ENCODE measurements around the gene LARP4B.

DNA sequence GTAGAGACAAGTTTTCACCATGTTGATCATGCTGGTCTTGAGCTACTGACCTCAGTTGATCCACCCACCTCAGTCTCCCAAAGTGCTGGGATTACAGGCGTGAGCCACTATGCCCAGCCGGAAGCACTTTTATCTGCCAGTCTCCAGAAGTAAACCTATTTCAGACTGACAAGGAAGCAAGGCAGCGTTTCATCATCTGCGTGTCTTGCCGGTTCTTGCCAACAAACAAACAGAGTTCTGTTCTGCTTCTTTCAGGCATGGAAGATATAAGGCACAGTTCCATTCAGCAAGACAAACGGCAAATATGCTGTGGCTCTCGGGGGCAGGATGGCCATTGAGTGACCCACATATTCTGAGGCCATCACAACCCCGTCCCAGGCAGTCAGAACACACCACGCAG, 15.5 kb upstream of the LARP4B start:
- TF ChIP-seq, protein P1, sequence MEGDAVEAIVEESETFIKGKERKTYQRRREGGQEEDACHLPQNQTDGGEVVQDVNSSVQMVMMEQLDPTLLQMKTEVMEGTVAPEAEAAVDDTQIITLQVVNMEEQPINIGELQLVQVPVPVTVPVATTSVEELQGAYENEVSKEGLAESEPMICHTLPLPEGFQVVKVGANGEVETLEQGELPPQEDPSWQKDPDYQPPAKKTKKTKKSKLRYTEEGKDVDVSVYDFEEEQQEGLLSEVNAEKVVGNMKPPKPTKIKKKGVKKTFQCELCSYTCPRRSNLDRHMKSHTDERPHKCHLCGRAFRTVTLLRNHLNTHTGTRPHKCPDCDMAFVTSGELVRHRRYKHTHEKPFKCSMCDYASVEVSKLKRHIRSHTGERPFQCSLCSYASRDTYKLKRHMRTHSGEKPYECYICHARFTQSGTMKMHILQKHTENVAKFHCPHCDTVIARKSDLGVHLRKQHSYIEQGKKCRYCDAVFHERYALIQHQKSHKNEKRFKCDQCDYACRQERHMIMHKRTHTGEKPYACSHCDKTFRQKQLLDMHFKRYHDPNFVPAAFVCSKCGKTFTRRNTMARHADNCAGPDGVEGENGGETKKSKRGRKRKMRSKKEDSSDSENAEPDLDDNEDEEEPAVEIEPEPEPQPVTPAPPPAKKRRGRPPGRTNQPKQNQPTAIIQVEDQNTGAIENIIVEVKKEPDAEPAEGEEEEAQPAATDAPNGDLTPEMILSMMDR (IDR thresholded peaks at IDR 0.05; ENCODE audit: low read depth, low read length, poor library complexity, severe bottlenecking) = no peak
- no peak for TF ChIP-seq EZH2phosphoT487 (IDR thresholded peaks at IDR 0.05; ENCODE audit: borderline replicate concordance, low read length)

Measured in DOHH2 (cell line).